SH-SY5Y (cell line): Measurements from ENCODE around the gene ODAD2.

Experiments used
- GATA2 ChIP-seq: IDR thresholded peaks from 2 replicates; pipeline ENCODE4 v1.6.1; 2011; ENCODE audit warnings: mild to moderate bottlenecking, low read depth, low read length
- GATA3 ChIP-seq: IDR thresholded peaks from 2 replicates; pipeline ENCODE4 v1.6.1; 2011; ENCODE audit warnings: low read depth, mild to moderate bottlenecking, low read length, moderate library complexity

- TF ChIP-seq GATA3 (no peak), GATA2 (no peak)
Measured at GRCh38 chr10:27995311-27995710, 3.6 kb downstream of the ODAD2 start.
